Measurements from ENCODE around the gene NFIB. TPM values are rescaled to one million over a fixed set of nuclear protein-coding genes. Genes with fewer than 3 reads are reported as not detected.

The NFIB gene
- total RNA-seq, 1 experiment from 2014 or later: 0.61 TPM

GRCh38 chr9:14159440-14160216, 154.3 kb downstream of the NFIB start:
- H3K9me3 ChIP-seq: no peaks in the 10 kb centered on the region
- H3K27me3 ChIP-seq (replicated peaks; ENCODE audit: control insufficient read depth, insufficient read depth, low read length): no peaks in the 10 kb centered on the region
- no peaks in the 10 kb centered on the region for H3K36me3 ChIP-seq (ENCODE audit: control insufficient read depth, insufficient read depth, low read length)
- Mint-ChIP-seq H3K27ac (ENCODE audit: unreplicated experiment) (no peak overlapping the region), H3K27me3 (ENCODE audit: insufficient read depth, unreplicated experiment) (peaks cover 3% of the 10 kb centered on the region), H3K4me1 (ENCODE audit: low read depth, unreplicated experiment) (no peaks in the 10 kb centered on the region), H3K36me3 (ENCODE audit: insufficient read depth, unreplicated experiment) (no peaks in the 10 kb centered on the region), H3K4me3 (ENCODE audit: unreplicated experiment) (no peak overlapping the region), H3K9me3 (ENCODE audit: unreplicated experiment) (no peaks in the 10 kb centered on the region)
- H3K4me1 ChIP-seq: no peaks in the 10 kb centered on the region
- no TSS peak for BruUV-seq (replicated peaks)
- ChIA-PET CTCF (no interaction called here), POLR2A (no interaction called here)
- no peak for TF ChIP-seq CTCF (IDR thresholded peaks at IDR 0.05; ENCODE audit: insufficient read depth in 1 of 2, low read depth in 1 of 2, low read length in 1 of 2, severe bottlenecking in 1 of 2, unreplicated experiment in 1 of 2)
- intact Hi-C loops (cut with micrococcal nuclease; ENCODE audit: unreplicated experiment): no loop called here
- H3K4me3 ChIP-seq (ENCODE audit: low read depth, low read length): no peak overlapping the region
- DNase-seq: no peak

- H3K9me3 ChIP-seq: no peaks in the 10 kb centered on the region
- POLR2A ChIA-PET: no interaction called here
- no peaks in the 10 kb centered on the region for H3K36me3 ChIP-seq (ENCODE audit: control insufficient read depth, insufficient read depth, low read length)
- no peak for TF ChIP-seq CTCF (IDR thresholded peaks at IDR 0.05; ENCODE audit: insufficient read depth in 1 of 2, low read depth in 1 of 2, low read length in 1 of 2, severe bottlenecking in 1 of 2, unreplicated experiment in 1 of 2)
- no peaks in the 10 kb centered on the region for H3K36me3 Mint-ChIP-seq (ENCODE audit: insufficient read depth, unreplicated experiment)
- no peaks in the 10 kb centered on the region for H3K4me1 ChIP-seq
- no peak overlapping the region for H3K4me3 Mint-ChIP-seq (ENCODE audit: unreplicated experiment)
- no TSS peak for BruUV-seq (replicated peaks)
- no peaks in the 10 kb centered on the region for H3K27me3 ChIP-seq (replicated peaks; ENCODE audit: control insufficient read depth, insufficient read depth, low read length)
- no peaks in the 10 kb centered on the region for H3K4me1 Mint-ChIP-seq (ENCODE audit: low read depth, unreplicated experiment)
- no peak for DNase-seq
- CTCF ChIA-PET: no interaction called here
- H3K27me3 Mint-ChIP-seq (ENCODE audit: insufficient read depth, unreplicated experiment): peaks cover 3% of the 10 kb centered on the region
- no peak overlapping the region for H3K4me3 ChIP-seq (ENCODE audit: low read depth, low read length)
- intact Hi-C loops (cut with micrococcal nuclease; ENCODE audit: unreplicated experiment): no loop called here
- no peaks in the 10 kb centered on the region for H3K9me3 Mint-ChIP-seq (ENCODE audit: unreplicated experiment)
- H3K27ac Mint-ChIP-seq (ENCODE audit: unreplicated experiment): no peak overlapping the region
These were observed 155.0 kb downstream of the NFIB start for GRCh38 chr9:14158916-14159315.

- no peaks in the 10 kb centered on the region for H3K4me1 Mint-ChIP-seq (ENCODE audit: low read depth, unreplicated experiment)
- CTCF ChIA-PET: no interaction called here
- Histone ChIP-seq H3K9me3 (no peaks in the 10 kb centered on the region), H3K27me3 (replicated peaks; ENCODE audit: control insufficient read depth, insufficient read depth, low read length) (no peaks in the 10 kb centered on the region), H3K4me1 (no peaks in the 10 kb centered on the region), H3K4me3 (ENCODE audit: low read depth, low read length) (no peak overlapping the region), H3K36me3 (ENCODE audit: control insufficient read depth, insufficient read depth, low read length) (no peaks in the 10 kb centered on the region)
- intact Hi-C loops (cut with micrococcal nuclease; ENCODE audit: unreplicated experiment): no loop called here
- no peak for TF ChIP-seq CTCF (IDR thresholded peaks at IDR 0.05; ENCODE audit: insufficient read depth in 1 of 2, low read depth in 1 of 2, low read length in 1 of 2, severe bottlenecking in 1 of 2, unreplicated experiment in 1 of 2)
- no peaks in the 10 kb centered on the region for H3K36me3 Mint-ChIP-seq (ENCODE audit: insufficient read depth, unreplicated experiment)
- peaks cover 3% of the 10 kb centered on the region for H3K27me3 Mint-ChIP-seq (ENCODE audit: insufficient read depth, unreplicated experiment)
- no peak overlapping the region for H3K4me3 Mint-ChIP-seq (ENCODE audit: unreplicated experiment)
- no TSS peak for BruUV-seq (replicated peaks)
- H3K9me3 Mint-ChIP-seq (ENCODE audit: unreplicated experiment): no peaks in the 10 kb centered on the region
- H3K27ac Mint-ChIP-seq (ENCODE audit: unreplicated experiment): no peak overlapping the region
- DNase-seq: no peak
- POLR2A ChIA-PET: interaction anchor here (0.6 kb wide), 1 partner anchor 22 kb away, joined by 3 read pairs; no protein-coding TSS in a partner anchor
These were observed 155.7 kb downstream of the NFIB start for GRCh38 chr9:14158136-14158813.
